DMS53 (cell line): ENCODE measurements around the gene FADS1.

Source experiments
- DNase-seq: peaks from one replicate; lab custom pipeline; 2025; lab: John Stamatoyannopoulos, UW

Gene FADS1

GRCh38 chr11:61846362-61847020, 29.7 kb upstream of the FADS1 start:
- DNase-seq, result no peak

GRCh38 chr11:61844909-61845565, 28.2 kb upstream of the FADS1 start:
- DNase-seq, result no peak

- DNase-seq, result no peak
These were observed 25.7 kb upstream of the FADS1 start for GRCh38 chr11:61842528-61842820.

GRCh38 chr11:61841636-61842527, 25.1 kb upstream of the FADS1 start:
- no peak for DNase-seq

- no peak for DNase-seq
These were observed 23.6 kb upstream of the FADS1 start for GRCh38 chr11:61840371-61840770.

GRCh38 chr11:61839742-61840141, 22.9 kb upstream of the FADS1 start:
- DNase-seq, result no peak

GRCh38 chr11:61838921-61839320, 22.1 kb upstream of the FADS1 start:
- DNase-seq, result no peak

GRCh38 chr11:61838501-61838900, 21.7 kb upstream of the FADS1 start:
- no peak for DNase-seq

- DNase-seq, result no peak
These were observed 20.7 kb upstream of the FADS1 start for GRCh38 chr11:61837411-61838005.

- no peak for DNase-seq
These were observed 19.4 kb upstream of the FADS1 start for GRCh38 chr11:61836193-61836592.

GRCh38 chr11:61834278-61835048, 17.7 kb upstream of the FADS1 start:
- no peak for DNase-seq

- DNase-seq, result no peak
These were observed 17.1 kb upstream of the FADS1 start for GRCh38 chr11:61833926-61834277.

GRCh38 chr11:61833471-61833870, 16.7 kb upstream of the FADS1 start:
- no peak for DNase-seq

- no peak for DNase-seq
These were observed 16.0 kb upstream of the FADS1 start for GRCh38 chr11:61832754-61833153.

- DNase-seq, result no peak
These were observed 15.4 kb upstream of the FADS1 start for GRCh38 chr11:61832207-61832606.

- no peak for DNase-seq
These were observed 13.7 kb upstream of the FADS1 start for GRCh38 chr11:61830237-61831105.

GRCh38 chr11:61829806-61830205, 13.0 kb upstream of the FADS1 start:
- DNase-seq, result no peak

GRCh38 chr11:61828629-61829407, 12.0 kb upstream of the FADS1 start:
- peak; percentile 73 for DNase-seq

GRCh38 chr11:61828379-61828628, 11.5 kb upstream of the FADS1 start:
- no peak for DNase-seq

- DNase-seq, result peak; percentile 98
These were observed 11.0 kb upstream of the FADS1 start, which contains the start of gene FADS2 for GRCh38 chr11:61827571-61828378. Gene FADS2, plus strand, starts transcription at chr11:61828300. Its CDS starts 91 bp downstream, at chr11:61828391.
